Astrocyte of the spinal cord (primary cell): Measurements from ENCODE around the gene NDUFB1.

Experiments
- DNase-seq: peaks from one replicate; pipeline ENCODE4 v3.0.0; 2011; ENCODE audit warnings: low read depth, low spot score
- H3K4me3 ChIP-seq: 2 replicates; pipeline ENCODE4 v1.5.1; 2011; ENCODE audit warnings: low read depth, mild to moderate bottlenecking, low read length, moderate library complexity
- in situ Hi-C: cut with HindIII; loops from 2 replicates; pipeline ENCODE4 v1.10.0; 2017; ENCODE audit warnings: low sequenced_read_pairs
- TF ChIP-seq, protein P1 (sequence below): IDR thresholded peaks from 2 replicates; pipeline ENCODE4 v1.5.1; 2012; ENCODE audit warnings: low read depth, mild to moderate bottlenecking, low read length, inconsistent platforms

Gene NDUFB1

DNA sequence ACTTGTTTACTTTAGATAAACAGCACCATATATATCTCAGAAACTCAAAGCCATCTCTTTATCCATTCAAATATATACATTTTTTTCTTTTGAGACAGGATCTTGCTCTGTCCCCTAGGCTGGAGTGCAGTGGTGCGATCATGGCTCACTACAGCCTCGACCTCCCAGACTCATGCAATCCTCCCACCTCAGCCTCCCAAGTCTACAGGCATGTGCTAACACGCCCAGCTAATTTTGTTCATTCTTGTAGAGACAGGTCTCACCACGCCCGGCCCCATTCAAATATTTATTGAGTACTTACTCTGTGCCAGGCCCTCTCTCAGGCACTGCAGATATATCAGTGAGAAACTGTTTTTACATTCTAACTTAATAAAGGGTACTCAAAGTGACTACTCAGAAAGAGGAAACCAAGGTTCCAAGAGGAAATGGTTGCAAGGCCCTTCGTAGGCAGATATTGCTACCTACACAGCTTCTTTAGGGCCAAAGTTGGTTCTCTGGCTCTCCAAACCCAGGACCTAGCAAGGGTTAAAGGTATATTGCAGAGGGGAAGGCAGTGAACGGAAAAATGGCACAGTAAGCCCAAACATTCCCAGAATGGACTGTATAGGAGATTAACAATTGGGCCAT, 18.0 kb downstream of the NDUFB1 start:
- TF ChIP-seq, protein P1, sequence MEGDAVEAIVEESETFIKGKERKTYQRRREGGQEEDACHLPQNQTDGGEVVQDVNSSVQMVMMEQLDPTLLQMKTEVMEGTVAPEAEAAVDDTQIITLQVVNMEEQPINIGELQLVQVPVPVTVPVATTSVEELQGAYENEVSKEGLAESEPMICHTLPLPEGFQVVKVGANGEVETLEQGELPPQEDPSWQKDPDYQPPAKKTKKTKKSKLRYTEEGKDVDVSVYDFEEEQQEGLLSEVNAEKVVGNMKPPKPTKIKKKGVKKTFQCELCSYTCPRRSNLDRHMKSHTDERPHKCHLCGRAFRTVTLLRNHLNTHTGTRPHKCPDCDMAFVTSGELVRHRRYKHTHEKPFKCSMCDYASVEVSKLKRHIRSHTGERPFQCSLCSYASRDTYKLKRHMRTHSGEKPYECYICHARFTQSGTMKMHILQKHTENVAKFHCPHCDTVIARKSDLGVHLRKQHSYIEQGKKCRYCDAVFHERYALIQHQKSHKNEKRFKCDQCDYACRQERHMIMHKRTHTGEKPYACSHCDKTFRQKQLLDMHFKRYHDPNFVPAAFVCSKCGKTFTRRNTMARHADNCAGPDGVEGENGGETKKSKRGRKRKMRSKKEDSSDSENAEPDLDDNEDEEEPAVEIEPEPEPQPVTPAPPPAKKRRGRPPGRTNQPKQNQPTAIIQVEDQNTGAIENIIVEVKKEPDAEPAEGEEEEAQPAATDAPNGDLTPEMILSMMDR: no peak
- DNase-seq: no peak
- in situ Hi-C loops: no loop called here
- no peak overlapping the region for H3K4me3 ChIP-seq

DNA sequence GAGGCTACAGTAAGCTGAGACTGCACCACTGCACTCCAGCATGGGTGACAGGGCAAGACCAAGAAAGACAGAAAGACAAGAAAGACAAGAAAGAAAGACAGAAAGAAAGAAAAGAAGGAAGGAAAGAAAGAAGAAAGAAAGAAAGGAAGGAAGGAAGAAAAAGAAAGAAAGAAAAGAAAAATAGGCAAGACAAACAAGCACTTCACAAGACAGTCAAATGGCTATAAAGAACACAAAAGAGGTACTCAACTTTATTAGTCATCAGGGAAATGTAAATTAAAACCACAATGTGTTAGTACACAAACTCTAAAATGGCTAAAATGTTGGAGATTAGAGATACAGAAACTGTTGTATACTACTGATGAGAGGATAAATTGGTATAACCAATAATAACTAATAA, 21.7 kb downstream of the NDUFB1 start:
- TF ChIP-seq, protein P1: no peak
- in situ Hi-C loops: no loop called here
- H3K4me3 ChIP-seq: no peak overlapping the region
- no peak for DNase-seq

DNA sequence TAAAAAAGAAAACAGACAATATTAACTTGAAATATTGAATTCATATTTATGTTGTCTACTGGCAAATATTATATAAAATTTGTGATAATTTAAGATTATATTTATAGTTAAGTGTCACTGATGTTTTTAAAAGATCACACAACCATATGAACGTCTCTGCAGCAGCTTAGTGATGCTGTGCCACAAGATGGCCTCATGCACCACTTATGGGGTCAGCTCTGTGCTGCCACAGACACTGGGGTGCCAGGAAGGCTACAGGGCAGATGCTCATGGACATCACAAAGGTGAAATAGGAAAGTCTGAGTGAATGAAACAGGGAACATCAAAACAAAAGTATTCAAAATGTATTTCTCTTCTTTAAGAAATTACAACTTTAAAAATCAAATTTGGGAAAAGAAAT, 28.2 kb downstream of the NDUFB1 start:
- in situ Hi-C loops: no loop called here
- H3K4me3 ChIP-seq: no peak overlapping the region
- DNase-seq: no peak
- TF ChIP-seq, protein P1: peak; percentile 4

DNA sequence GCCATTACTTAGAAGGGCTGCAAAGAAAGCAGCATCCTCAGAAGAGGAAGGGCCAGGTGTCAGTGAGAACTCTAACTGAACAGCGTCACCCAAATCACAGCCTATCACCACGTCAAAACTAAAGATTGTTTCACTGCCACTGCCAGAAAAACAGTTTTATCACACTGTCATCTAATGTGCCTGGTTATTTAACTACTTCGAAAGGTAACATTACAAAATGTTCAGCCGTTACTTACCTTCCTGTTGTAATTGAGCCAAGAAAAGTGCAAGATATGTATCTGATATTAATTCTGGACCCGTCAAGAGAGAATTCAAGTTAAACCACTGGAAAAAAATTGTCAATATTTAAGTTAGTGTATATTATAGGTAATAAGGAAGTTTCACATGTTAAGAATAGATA, 33.0 kb downstream of the NDUFB1 start:
- in situ Hi-C loops: no loop called here
- TF ChIP-seq, protein P1: no peak
- no peak for DNase-seq
- H3K4me3 ChIP-seq: no peak overlapping the region

DNA sequence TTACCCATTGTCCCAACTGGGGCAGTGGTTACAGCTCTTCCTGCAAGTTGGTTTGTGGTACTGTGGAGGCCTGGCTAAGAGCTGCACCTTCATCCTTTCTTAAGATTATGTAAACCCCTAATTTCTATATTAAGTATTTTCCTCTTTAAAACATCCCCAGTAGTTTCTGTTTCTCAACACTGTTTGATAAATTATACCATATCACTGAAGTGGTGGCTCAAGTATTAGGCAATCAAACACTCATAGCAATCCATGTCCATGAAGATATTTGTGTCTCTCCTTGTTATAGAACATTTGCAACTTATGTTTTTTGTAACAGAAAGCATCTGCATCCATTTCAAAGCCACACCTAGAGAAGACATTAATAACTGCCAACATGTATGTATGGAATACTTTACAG, 47.0 kb downstream of the NDUFB1 start:
- TF ChIP-seq, protein P1: no peak
- no peak overlapping the region for H3K4me3 ChIP-seq
- in situ Hi-C loops: no loop called here
- no peak for DNase-seq
